Urinary bladder (tissue), 4 donors: ENCODE measurements around the gene PFKP. TPM values are rescaled to one million over a fixed set of nuclear protein-coding genes. Genes with fewer than 3 reads are reported as not detected.
"Not testable (repeated sequence)": the region's sequence is repeated elsewhere in the genome, so short reads cannot be mapped to it uniquely, and the experiment has no call there.

Experiments
- DNase-seq: peaks from one replicate; pipeline ENCODE4 v3.0.0-alpha.2; 2015; ENCODE audit errors: extremely low spot score
- H3K27ac ChIP-seq: one replicate; pipeline ENCODE4 v1.5.1; 2013; ENCODE audit warnings: low read depth, mild to moderate bottlenecking, moderate library complexity
- H3K36me3 ChIP-seq: one replicate; pipeline ENCODE4 v1.6.1; 2013; ENCODE audit warnings: mild to moderate bottlenecking, moderate library complexity; ENCODE audit not compliant: insufficient read depth
- H3K4me1 ChIP-seq: one replicate; pipeline ENCODE4 v1.6.1; 2013; ENCODE audit warnings: mild to moderate bottlenecking, moderate library complexity; ENCODE audit not compliant: insufficient read depth
- H3K4me3 ChIP-seq: one replicate; pipeline ENCODE4 v1.5.1; 2013; ENCODE audit warnings: low read depth, low read length
- whole genome bisulfite sequencing: extraction: QIAGEN DNeasy Blood & Tissue Kit; methylation state at CpG from one replicate; pipeline ENCODE4 v1.1.7; 2013; 5-methylcytosine and 5-hydroxymethylcytosine counted together
- polyA plus RNA-seq: library from polyadenylated mRNA; stranded (reverse); fragments of 200-250 nt; gene quantifications from one replicate; pipeline ENCODE4 v1.2.3, GENCODE V29; 2013
- total RNA-seq: library from RNA; depleted of rRNA; stranded (reverse); fragments of >200 nt; gene quantifications from one replicate; pipeline ENCODE4 v1.2.3, GENCODE V29; 2014
- donor health status: healthy with polysubstance abuse.
- donor health status: healthy.

The PFKP gene
- total and polyA plus RNA-seq, 2 donors = 40.6 to 104 TPM

GRCh38 chr10:3054183-3054850 is 13.0 kb upstream of the PFKP start:
- Histone ChIP-seq H3K4me3 (no peak overlapping the region), H3K36me3 (no peaks in the 10 kb centered on the region), H3K27ac (no peak overlapping the region), H3K4me1 (no peaks in the 10 kb centered on the region)
- 37% methylated on average over 6 of the region's 6 CpGs for WGBS
- no peak for DNase-seq

GRCh38 chr10:3054851-3055199 is 12.5 kb upstream of the PFKP start:
- H3K27ac ChIP-seq = no peak overlapping the region
- DNase-seq = no peak

DNA sequence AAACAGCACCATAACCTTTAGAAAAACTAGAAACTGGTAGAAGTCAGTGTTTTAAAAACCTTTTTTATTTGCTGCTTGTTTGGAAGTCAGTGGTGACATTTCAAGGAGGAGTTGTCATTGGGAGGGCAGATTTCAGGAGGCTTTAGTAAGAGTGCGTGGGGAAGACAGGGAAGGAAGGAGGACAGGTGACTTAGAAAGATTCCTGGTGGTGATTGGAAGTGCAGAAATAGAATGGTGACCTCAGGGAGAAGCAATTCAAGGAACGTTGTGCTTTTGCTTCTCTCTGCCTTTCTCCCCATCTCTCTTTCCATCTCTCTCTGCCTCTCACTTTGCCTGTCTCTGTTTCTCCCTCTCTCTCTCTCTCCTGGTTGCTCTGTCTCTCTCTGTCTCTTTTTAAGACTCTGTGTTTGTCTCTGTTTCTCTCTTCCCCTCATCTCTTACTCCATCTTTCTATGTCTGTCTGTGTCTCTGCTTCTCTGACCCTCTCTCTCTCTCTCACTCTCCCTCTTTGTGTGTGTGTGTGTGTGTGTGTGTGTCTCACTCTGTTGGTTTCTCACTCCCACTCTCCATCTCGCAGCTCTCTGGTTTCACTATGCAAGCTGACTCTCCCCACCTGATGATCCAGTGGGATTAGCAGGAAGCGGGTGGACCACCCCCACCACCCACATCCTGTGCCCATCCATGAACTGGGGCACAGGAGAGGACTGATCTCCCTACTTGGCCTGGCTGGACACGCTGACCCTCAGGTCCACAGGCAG is 10.9 kb upstream of the PFKP start:
- no peaks in the 10 kb centered on the region for H3K36me3 ChIP-seq
- H3K4me3 ChIP-seq = no peak overlapping the region
- H3K4me1 ChIP-seq = no peaks in the 10 kb centered on the region
- no peak for DNase-seq
- no peak overlapping the region for H3K27ac ChIP-seq
- WGBS = 71% methylated on average over 5 of the region's 5 CpGs

More at GRCh38 chr10:3054851-3055199, 12.5 kb upstream of the PFKP start:
- Histone ChIP-seq H3K4me3 (no peak overlapping the region), H3K4me1 (no peaks in the 10 kb centered on the region), H3K36me3 (no peaks in the 10 kb centered on the region)
- WGBS = 44% methylated on average over 1 of the region's 1 CpG

GRCh38 chr10:3057946-3058345 is 9.4 kb upstream of the PFKP start:
- 78% methylated on average over 8 of the region's 8 CpGs for WGBS
- no peaks in the 10 kb centered on the region for H3K36me3 ChIP-seq
- no peak overlapping the region for H3K4me3 ChIP-seq
- no peak overlapping the region for H3K27ac ChIP-seq
- DNase-seq = no peak
- no peaks in the 10 kb centered on the region for H3K4me1 ChIP-seq

DNA sequence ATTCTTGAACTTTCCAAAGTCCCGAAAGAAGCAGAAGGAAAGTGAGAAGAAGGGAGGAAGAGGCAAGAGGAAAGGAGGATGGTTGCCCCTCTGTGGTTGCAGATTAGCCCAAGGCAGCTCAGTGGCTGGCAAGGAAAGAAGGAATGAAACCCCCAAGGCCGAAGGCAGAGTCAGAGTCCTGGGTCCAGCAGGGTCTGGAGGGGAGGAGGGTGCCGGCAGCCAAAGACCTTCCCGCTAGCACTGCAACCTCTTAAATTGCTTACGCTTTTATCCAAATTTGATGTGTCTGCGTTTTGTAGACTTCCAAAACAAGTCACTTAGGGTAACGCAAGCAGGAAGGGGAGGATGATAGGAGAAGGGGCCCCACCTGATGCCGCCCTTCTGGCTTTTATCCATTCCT is 7.4 kb upstream of the PFKP start:
- no peak overlapping the region for H3K4me3 ChIP-seq

DNA sequence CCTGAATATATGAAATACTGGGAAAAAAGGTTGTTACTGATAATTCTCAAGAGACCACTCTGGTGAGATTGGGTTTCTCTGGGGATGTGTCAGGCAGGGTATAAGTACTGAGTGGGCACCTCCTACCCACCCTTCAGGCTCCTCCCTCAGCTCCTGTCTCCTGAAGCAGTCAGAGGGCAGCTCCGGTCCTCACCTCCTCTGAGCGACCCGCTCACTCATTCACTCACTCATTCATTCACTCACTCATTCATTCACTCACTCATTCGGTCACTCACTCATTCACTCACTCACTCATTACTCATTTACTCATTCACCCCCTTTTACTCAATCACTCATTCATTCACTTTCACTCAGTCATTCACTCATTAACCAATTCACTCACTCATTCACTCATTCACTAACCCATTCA is 6.9 kb upstream of the PFKP start:
- WGBS = 83% methylated on average over 4 of the region's 4 CpGs
- no peak overlapping the region for H3K27ac ChIP-seq
- no peak overlapping the region for H3K4me3 ChIP-seq
- no peaks in the 10 kb centered on the region for H3K4me1 ChIP-seq
- H3K36me3 ChIP-seq = no peaks in the 10 kb centered on the region
- DNase-seq = no peak

More for the DNA sequence above, 7.4 kb upstream of the PFKP start:
- Histone ChIP-seq H3K4me1 (no peaks in the 10 kb centered on the region), H3K36me3 (no peaks in the 10 kb centered on the region), H3K27ac (no peak overlapping the region)
- 72% methylated on average over 8 of the region's 8 CpGs for WGBS
- DNase-seq = no peak

GRCh38 chr10:3061323-3061898 is 5.9 kb upstream of the PFKP start:
- not testable (repeated sequence) for H3K4me3 ChIP-seq, DNase-seq, H3K36me3 ChIP-seq, H3K27ac ChIP-seq, H3K4me1 ChIP-seq
- WGBS = 59% methylated on average over 6 of the region's 6 CpGs

- H3K36me3 ChIP-seq = no peaks in the 10 kb centered on the region
- WGBS = 65% methylated on average over 6 of the region's 6 CpGs
- no peak overlapping the region for H3K4me3 ChIP-seq
- H3K27ac ChIP-seq = no peak overlapping the region
- no peaks in the 10 kb centered on the region for H3K4me1 ChIP-seq
- no peak for DNase-seq
Measured at GRCh38 chr10:3062502-3063186, 4.7 kb upstream of the PFKP start.

- Histone ChIP-seq H3K27ac (no peak overlapping the region), H3K4me1 (no peaks in the 10 kb centered on the region), H3K4me3 (no peak overlapping the region), H3K36me3 (no peaks in the 10 kb centered on the region)
- WGBS = 68% methylated on average over 2 of the region's 2 CpGs
- no peak for DNase-seq
Measured at GRCh38 chr10:3064423-3064822, 2.9 kb upstream of the PFKP start.

GRCh38 chr10:3065622-3066021 is 1.7 kb upstream of the PFKP start:
- Histone ChIP-seq H3K27ac (no peak overlapping the region), H3K36me3 (no peaks in the 10 kb centered on the region), H3K4me3 (no peak overlapping the region), H3K4me1 (no peaks in the 10 kb centered on the region)
- WGBS = 61% methylated on average over 8 of the region's 8 CpGs
- no peak for DNase-seq

DNA sequence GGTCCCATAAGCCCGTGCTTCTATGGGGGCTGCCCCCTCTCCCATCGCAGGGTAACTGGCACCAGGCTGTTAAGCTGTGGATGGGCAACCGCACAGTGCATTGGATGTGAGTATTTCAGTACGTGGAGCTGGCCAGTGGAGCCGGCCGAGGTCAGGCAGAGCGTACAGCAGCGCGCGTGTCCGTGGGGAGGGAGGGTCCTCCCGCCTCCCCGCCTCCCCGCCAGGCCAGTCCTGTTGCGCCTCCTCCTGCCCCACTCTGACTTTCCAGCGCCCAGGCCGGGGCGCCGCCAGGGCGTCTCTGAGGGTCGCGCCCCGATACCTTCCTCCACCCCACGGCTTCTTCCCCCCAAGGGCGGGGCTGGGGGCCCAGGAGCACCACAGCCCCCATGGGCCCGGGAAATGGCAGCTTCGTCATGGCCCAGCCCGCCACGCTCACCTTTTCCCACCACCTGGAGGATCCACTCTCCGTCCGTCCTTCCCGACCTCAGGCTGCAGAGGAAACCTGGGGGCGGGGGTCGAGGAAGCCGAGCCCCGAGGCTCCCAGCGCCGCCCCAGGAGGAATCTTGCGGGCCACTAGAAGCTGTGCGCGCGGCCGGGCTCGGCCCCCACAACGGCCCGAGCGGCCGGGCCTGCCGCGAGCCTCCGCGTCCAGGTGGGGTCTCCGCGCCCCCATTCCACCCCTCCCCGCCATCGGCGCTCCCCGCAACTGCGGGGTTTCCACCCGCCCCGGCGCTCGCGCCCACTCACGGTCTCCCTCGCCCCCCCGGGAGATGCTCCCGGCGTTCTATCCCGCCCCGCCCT is 831 bp upstream of the PFKP start:
- Histone ChIP-seq H3K27ac (no peak overlapping the region), H3K4me3 (peak overlapping the region; percentile 77), H3K4me1 (no peaks in the 10 kb centered on the region), H3K36me3 (no peaks in the 10 kb centered on the region)
- 6% methylated on average over 71 of the region's 71 CpGs for WGBS
- DNase-seq = no peak

- no peak for DNase-seq
- WGBS = under 1% methylated on average over 29 of the region's 29 CpGs
- Histone ChIP-seq H3K27ac (no peak overlapping the region), H3K4me1 (no peaks in the 10 kb centered on the region), H3K4me3 (peak overlapping the region; percentile 77), H3K36me3 (no peaks in the 10 kb centered on the region)
Measured at GRCh38 chr10:3067859-3068179, 471 bp downstream of the PFKP start.

- Histone ChIP-seq H3K4me3 (peak overlapping the region; percentile 77), H3K27ac (peak overlapping the region; percentile 27), H3K36me3 (no peaks in the 10 kb centered on the region), H3K4me1 (no peaks in the 10 kb centered on the region)
- WGBS = under 1% methylated on average over 86 of the region's 86 CpGs
- DNase-seq = no peak
Measured at GRCh38 chr10:3068201-3068967, 1.0 kb downstream of the PFKP start.
